SK-N-SH treated with all-trans-retinoic acid at 6 μM for 48 hours (cell line): Measurements from ENCODE around the gene CD96.

ENCODE experiments used
- ARNTL ChIP-seq: fragments of 450-650 bp; formaldehyde crosslinking; IDR thresholded peaks from 2 replicates; pipeline ENCODE4 v1.5.0; 2020; ENCODE audit warnings: low read depth, mild to moderate bottlenecking, moderate library complexity, borderline replicate concordance
- ISL1 ChIP-seq: fragments of 250-450 bp; sonication (Bioruptor Pico); IDR thresholded peaks from 2 replicates; pipeline ENCODE4 v2.1.2; 2022; ENCODE audit warnings: mild to moderate bottlenecking, moderate library complexity
- ZFP30 ChIP-seq: fragments of 450-650 bp; formaldehyde crosslinking; IDR thresholded peaks from 2 replicates; pipeline ENCODE4 v1.5.0; 2022; ENCODE audit warnings: mild to moderate bottlenecking, moderate library complexity

DNA sequence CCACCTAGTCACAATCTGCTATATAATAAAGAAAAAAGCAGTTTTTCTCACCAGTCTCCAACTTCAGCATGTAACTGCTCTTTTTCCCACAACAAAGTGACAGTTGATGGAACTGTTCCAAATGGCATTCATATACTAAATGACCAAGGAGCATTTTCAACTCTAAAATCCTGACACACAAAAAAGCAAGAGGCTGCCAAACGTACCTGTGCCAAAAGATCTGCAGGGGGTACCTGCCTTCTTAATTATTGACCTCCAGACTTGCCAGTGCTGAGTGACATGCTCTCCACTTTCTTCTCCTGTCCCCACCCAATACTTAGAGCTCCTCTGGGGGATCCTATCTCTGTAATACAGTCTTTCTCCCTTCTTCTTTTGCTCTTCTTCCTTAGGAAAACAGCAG lies 35.1 kb downstream of the CD96 start:
- TF ChIP-seq ARNTL (no peak), ISL1 (CRISPR knock-in tag) (no peak), ZFP30 (CRISPR knock-in tag) (no peak)
